OCI-LY1 (cell line): ENCODE results near the gene ZC2HC1C.
"Not testable (repeated sequence)": the region's sequence is repeated elsewhere in the genome, so short reads cannot be mapped to it uniquely, and the experiment has no call there.

Experiments used
- H2AFZ ChIP-seq: fragments of 200-600 bp; sonication (generic), shearing (Covaris generic); 2 replicates; pipeline ENCODE4 v1.6.0; 2014; ENCODE audit warnings: antibody characterized with exemption, mild to moderate bottlenecking, low read length
- H3F3A ChIP-seq: fragments of 200-600 bp; sonication (generic), shearing (Covaris generic); 2 replicates; pipeline ENCODE4 v1.6.0; 2014; ENCODE audit warnings: mild to moderate bottlenecking, antibody characterized with exemption, low read length, moderate library complexity; ENCODE audit not compliant: insufficient read depth
- H3K27ac ChIP-seq: fragments of 200-600 bp; sonication (generic); 2 replicates; pipeline ENCODE4 v1.5.1; 2014; ENCODE audit warnings: low read length, mixed run types, mild to moderate bottlenecking, low read depth; ENCODE audit not compliant: poor library complexity, severe bottlenecking
- H3K27me3 ChIP-seq: fragments of 200-600 bp; sonication (generic); 2 replicates; pipeline ENCODE4 v1.6.0; 2014; ENCODE audit warnings: antibody characterized with exemption, mild to moderate bottlenecking, low read length, moderate library complexity; ENCODE audit not compliant: insufficient read depth
- H3K36me3 ChIP-seq: fragments of 200-600 bp; sonication (generic); 2 replicates; pipeline ENCODE4 v1.6.1; 2014; ENCODE audit warnings: mild to moderate bottlenecking, antibody characterized with exemption, low read length, moderate library complexity, mixed read lengths; ENCODE audit not compliant: insufficient read depth
- H3K4me1 ChIP-seq: fragments of 200-600 bp; sonication (generic); 2 replicates; pipeline ENCODE4 v1.5.1; 2014; ENCODE audit warnings: mild to moderate bottlenecking, low read length, moderate library complexity; ENCODE audit not compliant: insufficient read depth, severe bottlenecking
- H3K4me2 ChIP-seq: fragments of 200-600 bp; sonication (generic), shearing (Covaris generic); 2 replicates; pipeline ENCODE4 v1.6.1; 2014; ENCODE audit warnings: low read length
- H3K4me3 ChIP-seq: fragments of 200-600 bp; sonication (generic); 2 replicates; pipeline ENCODE4 v1.5.1; 2014; ENCODE audit warnings: low read length, low read depth, mild to moderate bottlenecking, mixed read lengths; ENCODE audit not compliant: poor library complexity, severe bottlenecking
- H3K79me2 ChIP-seq: fragments of 200-600 bp; shearing (Covaris generic); 2 replicates; pipeline ENCODE4 v1.6.1; 2016; ENCODE audit warnings: mixed run types, low read length, mixed read lengths; ENCODE audit not compliant: insufficient read depth
- H3K9ac ChIP-seq: fragments of 200-600 bp; sonication (generic), shearing (Covaris generic); 2 replicates; pipeline ENCODE4 v1.6.1; 2014; ENCODE audit warnings: mild to moderate bottlenecking, low read length, mixed read lengths
- H3K9me2 ChIP-seq: fragments of 200-600 bp; sonication (generic), shearing (Covaris generic); 2 replicates; pipeline ENCODE4 v1.6.1; 2014; ENCODE audit warnings: low read depth, mild to moderate bottlenecking, low read length, mixed read lengths
- H3K9me3 ChIP-seq: fragments of 200-600 bp; shearing (Covaris generic); 2 replicates; pipeline ENCODE4 v1.6.1; 2014; ENCODE audit warnings: low read length, mixed read lengths
- H4K20me1 ChIP-seq: fragments of 200-600 bp; sonication (generic), shearing (Covaris generic); 2 replicates; pipeline ENCODE4 v1.6.0; 2016; ENCODE audit warnings: mild to moderate bottlenecking, low read length; ENCODE audit not compliant: insufficient read depth
- EZH2 ChIP-seq: fragments of 200-600 bp; sonication (generic), shearing (Covaris generic); IDR thresholded peaks from 2 replicates; pipeline ENCODE4 v1.8.0; 2017; ENCODE audit warnings: borderline replicate concordance, mixed run types, mild to moderate bottlenecking, antibody characterized with exemption, low read length, moderate library complexity, mixed read lengths
- TF ChIP-seq, protein P1 (sequence below): fragments of 200-600 bp; sonication (generic), shearing (Covaris generic); IDR thresholded peaks from 2 replicates; pipeline ENCODE4 v1.5.1; 2017; ENCODE audit warnings: mild to moderate bottlenecking, antibody characterized with exemption, low read length, moderate library complexity, mixed read lengths

ZC2HC1C gene

DNA sequence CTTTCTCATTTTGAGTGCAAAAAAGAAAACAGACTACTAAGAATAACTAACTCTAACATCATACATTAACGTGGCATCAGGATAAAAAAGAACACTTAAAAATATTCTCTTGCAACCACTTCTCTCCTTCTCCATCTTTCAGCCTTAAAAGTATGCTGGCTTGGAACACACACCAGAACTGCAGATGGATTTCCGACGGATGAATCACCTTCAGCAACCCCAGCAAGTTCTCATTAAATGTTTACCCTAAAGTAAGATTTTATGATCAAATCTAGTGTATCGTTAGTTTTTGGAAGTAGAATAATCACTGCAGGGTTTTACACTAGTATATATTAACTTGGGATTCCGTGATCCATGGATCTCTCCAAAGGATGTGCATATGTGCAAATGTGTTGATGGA lies 56.2 kb downstream of the ZC2HC1C start:
- Histone ChIP-seq H3K9me3 (no peaks in the 10 kb centered on the region), H3K9ac (peak overlapping the region; percentile 94), H3K27me3 (no peaks in the 10 kb centered on the region), H3K79me2 (peaks cover 32% of the 10 kb centered on the region), H3K4me3 (peak overlapping the region; percentile 91), H3K4me2 (peak overlapping the region; percentile 100), H4K20me1 (no peaks in the 10 kb centered on the region), H3K36me3 (peaks cover 13% of the 10 kb centered on the region; the same call in 1 of the 2 replicates), H2AFZ (no peak overlapping the region), H3F3A (no peaks in the 10 kb centered on the region), H3K9me2 (no peaks in the 10 kb centered on the region), H3K27ac (no peak overlapping the region), H3K4me1 (peaks cover 40% of the 10 kb centered on the region)
- no peak for TF ChIP-seq EZH2
- TF ChIP-seq, protein P1, sequence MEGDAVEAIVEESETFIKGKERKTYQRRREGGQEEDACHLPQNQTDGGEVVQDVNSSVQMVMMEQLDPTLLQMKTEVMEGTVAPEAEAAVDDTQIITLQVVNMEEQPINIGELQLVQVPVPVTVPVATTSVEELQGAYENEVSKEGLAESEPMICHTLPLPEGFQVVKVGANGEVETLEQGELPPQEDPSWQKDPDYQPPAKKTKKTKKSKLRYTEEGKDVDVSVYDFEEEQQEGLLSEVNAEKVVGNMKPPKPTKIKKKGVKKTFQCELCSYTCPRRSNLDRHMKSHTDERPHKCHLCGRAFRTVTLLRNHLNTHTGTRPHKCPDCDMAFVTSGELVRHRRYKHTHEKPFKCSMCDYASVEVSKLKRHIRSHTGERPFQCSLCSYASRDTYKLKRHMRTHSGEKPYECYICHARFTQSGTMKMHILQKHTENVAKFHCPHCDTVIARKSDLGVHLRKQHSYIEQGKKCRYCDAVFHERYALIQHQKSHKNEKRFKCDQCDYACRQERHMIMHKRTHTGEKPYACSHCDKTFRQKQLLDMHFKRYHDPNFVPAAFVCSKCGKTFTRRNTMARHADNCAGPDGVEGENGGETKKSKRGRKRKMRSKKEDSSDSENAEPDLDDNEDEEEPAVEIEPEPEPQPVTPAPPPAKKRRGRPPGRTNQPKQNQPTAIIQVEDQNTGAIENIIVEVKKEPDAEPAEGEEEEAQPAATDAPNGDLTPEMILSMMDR: no peak

DNA sequence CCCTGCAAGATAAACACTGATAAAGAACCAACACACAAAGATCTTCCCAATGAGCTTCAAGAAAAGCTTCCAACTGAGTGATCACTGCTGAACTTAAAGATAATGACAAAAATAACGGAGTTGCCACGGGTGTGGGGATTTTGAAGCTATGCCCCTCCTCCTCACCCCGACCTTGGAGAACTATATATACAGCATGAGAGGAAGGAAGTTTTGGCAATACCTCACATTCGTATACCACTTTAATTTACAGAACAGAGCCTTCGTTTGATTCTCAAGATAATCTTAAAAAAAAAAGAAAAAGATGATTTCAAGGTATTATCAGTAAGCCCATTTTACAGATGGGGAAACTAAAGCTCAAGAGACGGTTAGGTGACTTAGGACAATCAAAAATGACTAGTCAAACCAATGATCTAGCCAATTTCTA lies 56.7 kb downstream of the ZC2HC1C start:
- Histone ChIP-seq H3K36me3 (peaks cover 8% of the 10 kb centered on the region; the same call in 1 of the 2 replicates), H2AFZ (no peak overlapping the region), H3K9me3 (no peaks in the 10 kb centered on the region), H3K9ac (peak overlapping the region; percentile 94), H3K9me2 (no peaks in the 10 kb centered on the region), H3F3A (no peaks in the 10 kb centered on the region), H3K4me1 (peaks cover 40% of the 10 kb centered on the region), H4K20me1 (no peaks in the 10 kb centered on the region), H3K27ac (peak overlapping the region; percentile 53), H3K4me3 (peak overlapping the region; percentile 91), H3K27me3 (no peaks in the 10 kb centered on the region), H3K4me2 (peak overlapping the region; percentile 100), H3K79me2 (peaks cover 32% of the 10 kb centered on the region)
- TF ChIP-seq, protein P1: no peak
- TF ChIP-seq EZH2: no peak

DNA sequence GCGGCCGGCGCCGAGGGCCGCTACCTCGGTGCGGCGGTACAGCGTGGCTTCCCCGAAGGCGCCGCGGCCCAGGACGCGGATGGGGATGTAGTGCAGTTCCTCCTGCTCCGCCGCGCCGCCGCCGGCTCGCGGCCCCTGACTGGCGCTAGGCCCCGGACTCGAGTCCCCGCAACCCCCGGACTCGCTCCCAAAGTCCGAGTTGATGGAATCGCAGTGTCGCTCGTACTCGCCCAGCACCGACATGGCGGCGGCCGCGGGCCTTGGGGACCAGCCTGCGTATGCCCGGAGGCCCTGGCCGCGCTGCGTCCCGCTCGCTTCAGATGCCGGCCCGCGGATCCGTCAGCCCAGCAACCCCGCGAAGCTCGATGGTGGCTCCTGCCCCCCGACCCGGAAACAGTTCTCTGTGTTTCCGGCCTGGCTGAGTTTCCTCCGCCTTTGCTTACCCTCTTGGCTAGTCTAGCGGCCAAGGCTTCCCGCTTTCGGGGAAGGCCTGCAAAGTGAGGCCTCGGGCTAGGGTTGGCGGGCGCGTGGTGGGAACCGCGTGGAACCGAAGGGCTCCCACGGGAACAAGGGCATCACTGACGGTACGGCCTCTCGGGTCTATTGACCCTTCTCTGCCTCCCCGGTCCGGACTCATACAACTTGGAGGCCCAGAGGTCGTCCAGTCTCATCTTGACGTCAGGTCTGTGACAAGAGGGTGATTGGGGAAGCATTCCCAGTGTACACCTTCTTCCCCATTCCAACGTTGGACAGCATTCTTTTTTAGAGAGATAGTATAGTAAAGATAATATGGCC lies 57.4 kb downstream of the ZC2HC1C start, which contains the start of gene NEK9:
TSS of gene NEK9 (minus strand) at position 370 of the 795 bp plus-strand sequence. CDS start at position 243, 127 bp downstream.
- Histone ChIP-seq H3K4me1 (peaks cover 40% of the 10 kb centered on the region), H3K9me2 (no peaks in the 10 kb centered on the region), H3F3A (no peaks in the 10 kb centered on the region), H3K4me3 (peak within 1 kb of the TSS; percentile 91), H3K9ac (peak within 1 kb of the TSS; percentile 94), H3K27me3 (no peaks in the 10 kb centered on the region), H4K20me1 (no peaks in the 10 kb centered on the region), H3K36me3 (peaks cover 8% of the 10 kb centered on the region; the same call in 1 of the 2 replicates), H3K9me3 (no peaks in the 10 kb centered on the region), H3K4me2 (peak within 1 kb of the TSS; percentile 100), H3K79me2 (peaks cover 32% of the 10 kb centered on the region), H3K27ac (peak within 1 kb of the TSS; percentile 53), H2AFZ (0 out of 2 replicates have a peak within 1 kb of the TSS, but pooled peaks have one; percentile 2)
- TF ChIP-seq, protein P1: no peak
- no peak for TF ChIP-seq EZH2

DNA sequence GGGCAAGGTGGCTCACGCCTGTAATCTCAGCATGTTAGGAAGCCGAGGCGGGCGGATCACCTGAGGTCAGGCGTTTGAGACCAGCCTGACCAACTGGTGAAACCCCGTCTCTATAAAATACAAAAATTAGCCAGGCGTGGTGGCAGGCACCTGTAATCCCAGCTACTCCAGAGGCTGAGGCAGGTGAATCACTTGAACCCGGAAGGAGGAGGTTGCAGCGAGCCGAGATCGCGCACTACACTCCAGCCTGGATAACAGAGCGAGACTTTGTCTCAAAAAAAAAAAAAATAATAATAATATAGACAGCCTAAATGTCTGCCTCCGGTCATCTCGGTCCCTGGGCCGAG lies 58.0 kb downstream of the ZC2HC1C start:
- peak overlapping the region; percentile 94 for H3K9ac ChIP-seq
- peak overlapping the region; percentile 53 for H3K27ac ChIP-seq
- H4K20me1 ChIP-seq, H3K27me3 ChIP-seq, H3K36me3 ChIP-seq, H3K9me3 ChIP-seq, H3K9me2 ChIP-seq, H3F3A ChIP-seq: not testable (repeated sequence)
- peaks cover 32% of the 10 kb centered on the region for H3K79me2 ChIP-seq
- peaks cover 40% of the 10 kb centered on the region for H3K4me1 ChIP-seq
- peak overlapping the region; percentile 100 for H3K4me2 ChIP-seq
- peak overlapping the region; percentile 91 for H3K4me3 ChIP-seq
- 0 out of 2 replicates have a peak overlapping the region, but pooled peaks have one; percentile 2 for H2AFZ ChIP-seq
